PFSK-1 (cell line): ENCODE measurements around the gene NPM1.

Source experiments
- FOXP2 ChIP-seq: optimal IDR thresholded peaks from 2 replicates; pipeline ENCODE3; 2011; ENCODE audit warnings: borderline replicate concordance, control low read depth, inconsistent platforms; ENCODE audit not compliant: insufficient read depth; ENCODE audit errors: extremely low read length, extremely low read depth
- SIN3A ChIP-seq: IDR thresholded peaks from 2 replicates; pipeline ENCODE4 v1.6.1; 2012; ENCODE audit warnings: mild to moderate bottlenecking, low read length, moderate library complexity, borderline replicate concordance; ENCODE audit not compliant: insufficient read depth

- TF ChIP-seq FOXP2 (peak; percentile 82), SIN3A (peak; percentile 100)
Measured at GRCh38 chr5:171387970-171388815, 544 bp downstream of the NPM1 start.
